LHCN-M2 (cell line): ENCODE measurements around the gene CACNA2D4. TPM values are rescaled to one million over a fixed set of nuclear protein-coding genes. Genes with fewer than 3 reads are reported as not detected.

Source experiments
- DNase-seq: peaks from one replicate; pipeline ENCODE4 v3.0.0-alpha.2; 2012; ENCODE audit warnings: low read depth
- total RNA-seq: library from RNA; depleted of rRNA; stranded (reverse); fragments of >200 nt; gene quantifications from 2 replicates; pipeline ENCODE4 v1.2.3, GENCODE V29; 2014

CACNA2D4 gene
- total RNA-seq, 1 experiment from 2014 or later, result not detected

- DNase-seq, result no peak
These were observed 31.9 kb downstream of the CACNA2D4 start for GRCh38 chr12:1886396-1887008.

- DNase-seq, result no peak
These were observed 32.7 kb downstream of the CACNA2D4 start for GRCh38 chr12:1885599-1886245.

- no peak for DNase-seq
These were observed 33.3 kb downstream of the CACNA2D4 start for GRCh38 chr12:1885082-1885596.

- DNase-seq, result no peak
These were observed 33.8 kb downstream of the CACNA2D4 start for GRCh38 chr12:1884651-1885050.

- no peak for DNase-seq
These were observed 34.9 kb downstream of the CACNA2D4 start for GRCh38 chr12:1883513-1883912.

- DNase-seq, result no peak
These were observed 35.5 kb downstream of the CACNA2D4 start for GRCh38 chr12:1882850-1883470.

GRCh38 chr12:1882405-1882804, 36.0 kb downstream of the CACNA2D4 start:
- no peak for DNase-seq

GRCh38 chr12:1881936-1882335, 36.5 kb downstream of the CACNA2D4 start:
- no peak for DNase-seq

GRCh38 chr12:1881301-1881700, 37.2 kb downstream of the CACNA2D4 start:
- no peak for DNase-seq

- no peak for DNase-seq
These were observed 37.6 kb downstream of the CACNA2D4 start for GRCh38 chr12:1880876-1881275.

- no peak for DNase-seq
These were observed 38.2 kb downstream of the CACNA2D4 start for GRCh38 chr12:1880153-1880845.

- no peak for DNase-seq
These were observed 38.8 kb downstream of the CACNA2D4 start for GRCh38 chr12:1879633-1880032.

- DNase-seq, result no peak
These were observed 39.8 kb downstream of the CACNA2D4 start for GRCh38 chr12:1878695-1879094.

GRCh38 chr12:1878214-1878613, 40.2 kb downstream of the CACNA2D4 start:
- no peak for DNase-seq

- DNase-seq, result no peak
These were observed 41.1 kb downstream of the CACNA2D4 start for GRCh38 chr12:1877169-1877878.

GRCh38 chr12:1876086-1876485, 42.4 kb downstream of the CACNA2D4 start:
- DNase-seq, result no peak

- DNase-seq, result no peak
These were observed 42.8 kb downstream of the CACNA2D4 start for GRCh38 chr12:1875608-1876007.

GRCh38 chr12:1873531-1874510, 44.6 kb downstream of the CACNA2D4 start:
- DNase-seq, result no peak

- no peak for DNase-seq
These were observed 46.0 kb downstream of the CACNA2D4 start for GRCh38 chr12:1872448-1872847.

GRCh38 chr12:1872001-1872400, 46.5 kb downstream of the CACNA2D4 start:
- no peak for DNase-seq
